Stimulated activated naive CD4-positive, alpha-beta T cell (primary cell): ENCODE data around the gene CLEC18A.
"Not testable (repeated sequence)": the region's sequence is repeated elsewhere in the genome, so short reads cannot be mapped to it uniquely, and the experiment has no call there.

ENCODE experiments used
- DNase-seq, 6 experiments: peaks; one replicate each; lab custom pipeline; 2025; lab: John Stamatoyannopoulos, UW

Gene CLEC18A

DNA sequence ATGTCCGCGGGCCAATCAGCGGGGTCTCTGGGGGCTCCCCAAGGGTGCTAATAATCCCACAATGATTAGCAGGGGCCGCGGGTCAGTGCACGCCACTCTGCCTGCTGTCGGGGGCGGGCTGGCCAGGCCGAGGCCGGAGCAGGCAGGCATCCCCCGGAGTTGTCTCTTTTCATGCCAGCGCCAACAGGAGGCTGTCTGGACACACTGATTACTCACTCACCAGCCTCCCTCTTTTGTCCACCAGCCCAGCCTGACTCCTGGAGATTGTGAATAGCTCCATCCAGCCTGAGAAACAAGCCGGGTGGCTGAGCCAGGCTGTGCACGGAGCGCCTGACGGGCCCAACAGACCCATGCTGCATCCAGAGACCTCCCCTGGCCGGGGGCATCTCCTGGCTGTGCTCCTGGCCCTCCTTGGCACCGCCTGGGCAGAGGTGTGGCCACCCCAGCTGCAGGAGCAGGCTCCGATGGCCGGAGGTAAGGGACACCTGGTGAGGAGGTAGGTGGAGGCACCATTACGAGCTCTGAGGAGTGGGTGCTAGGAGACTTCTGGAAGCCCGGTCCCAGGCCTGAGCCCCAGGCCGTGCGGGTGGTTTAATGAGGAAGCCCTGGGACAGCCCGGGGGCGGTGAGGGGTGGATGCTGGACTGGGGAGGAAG, at the start of gene CLEC18A:
Gene CLEC18A (plus strand): TSS at position 318 of the 655 bp plus-strand sequence. CDS start 33 bp downstream, at position 351.
- not testable (repeated sequence) for DNase-seq

DNA sequence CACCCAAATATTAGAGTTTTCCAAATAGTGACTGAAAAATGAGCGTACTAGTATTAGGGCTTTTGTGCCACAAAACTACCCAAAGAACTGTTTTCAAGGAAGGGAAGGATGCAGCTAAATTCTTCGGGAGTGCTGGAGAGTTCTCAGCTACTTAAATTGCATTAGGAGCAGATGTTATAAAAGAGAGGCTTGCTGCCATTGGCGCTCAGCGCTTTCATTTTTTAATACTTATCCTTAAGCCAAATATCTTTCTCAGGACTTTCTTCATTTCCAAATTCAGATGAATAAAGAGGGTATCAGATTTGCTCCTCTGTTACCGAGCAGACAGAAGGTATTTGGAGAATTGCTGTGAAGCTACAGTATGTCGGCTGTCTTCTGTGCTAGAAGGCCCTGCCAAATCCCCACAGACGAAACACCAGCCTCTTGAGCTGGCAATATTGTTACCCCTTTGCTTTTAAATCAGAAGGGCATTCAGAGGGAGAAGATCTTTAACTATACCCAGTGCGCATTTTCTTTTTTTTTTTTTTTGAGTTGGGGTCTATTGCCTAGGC, 47.2 kb upstream of the CLEC18A start:
- DNase-seq: no peak

DNA sequence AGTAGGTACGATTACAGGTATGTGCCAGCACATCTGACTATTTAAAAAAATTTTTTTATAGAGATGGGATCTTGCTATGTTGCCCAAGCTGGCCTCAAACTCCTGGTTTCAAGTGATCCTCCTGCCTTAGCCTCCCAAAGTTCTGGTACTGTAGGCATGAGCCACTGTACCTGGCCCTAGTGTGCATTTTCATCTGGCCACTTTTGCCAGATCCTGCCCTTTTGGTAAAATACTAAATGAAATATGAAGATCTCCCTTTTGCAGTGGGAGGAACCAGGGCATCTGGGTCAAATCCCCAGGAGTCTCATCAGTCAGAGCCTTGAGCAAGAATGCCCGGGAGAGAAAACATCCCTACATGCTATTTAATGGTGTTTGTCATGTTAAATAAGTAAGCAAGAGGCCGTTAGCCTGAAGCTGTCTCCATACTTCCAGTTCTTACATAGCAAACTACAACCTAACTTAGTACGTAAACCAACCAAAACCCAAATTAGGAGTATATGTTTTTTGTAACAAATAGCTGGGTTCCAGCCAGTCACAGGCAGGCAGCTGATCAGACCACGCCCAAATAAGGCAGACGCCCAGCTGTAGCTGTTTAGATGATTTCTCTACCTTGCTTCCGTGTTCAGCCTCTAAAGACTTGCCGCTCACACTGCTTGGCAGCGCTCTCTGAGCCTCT, 46.5 kb upstream of the CLEC18A start:
- DNase-seq: no peak

DNA sequence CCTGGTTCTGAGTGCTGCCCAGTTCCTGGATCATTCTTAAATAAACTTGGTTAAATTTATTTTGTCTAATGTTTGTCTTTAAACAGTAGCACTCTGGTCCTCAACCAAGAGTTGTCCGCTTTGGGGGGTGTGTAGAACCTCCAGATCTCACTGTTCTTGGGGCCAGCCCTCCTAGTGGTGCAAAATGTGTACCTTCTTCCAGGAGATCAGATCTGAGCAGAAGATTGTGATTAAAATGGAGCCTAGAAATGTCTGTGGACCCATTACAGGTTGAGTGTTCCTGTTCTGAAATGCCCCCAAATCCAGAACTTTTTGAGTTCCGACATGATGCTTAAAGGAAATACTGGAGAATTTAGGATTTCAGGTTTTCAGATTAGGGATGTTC, 46.0 kb upstream of the CLEC18A start:
- no peak for DNase-seq

DNA sequence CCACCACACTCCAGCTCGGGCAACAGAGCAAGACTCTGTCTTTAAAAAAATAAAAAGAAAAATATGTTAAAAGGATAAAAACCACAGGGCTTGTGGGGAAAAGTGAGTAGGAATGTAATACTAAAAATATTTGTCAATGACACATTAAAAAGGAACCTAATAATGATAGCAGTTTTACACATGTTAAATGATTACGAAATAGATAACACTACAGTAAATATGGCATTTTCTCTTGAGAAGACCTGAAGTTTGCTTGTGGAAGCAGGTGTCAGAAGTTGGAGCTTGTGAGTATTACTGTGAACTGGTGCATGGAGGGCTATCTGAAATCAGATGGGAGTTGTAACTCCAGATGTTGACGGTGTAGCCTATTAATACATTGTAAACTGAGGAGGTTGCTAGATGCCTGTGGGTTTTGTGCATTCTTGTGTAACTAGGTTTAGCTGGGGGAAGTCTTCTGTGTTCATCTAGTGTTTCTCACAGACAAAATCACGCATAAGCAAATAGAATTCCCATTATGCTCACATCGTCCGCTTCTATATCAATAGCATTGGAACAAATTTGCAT, 44.2 kb upstream of the CLEC18A start:
- DNase-seq: no peak

DNA sequence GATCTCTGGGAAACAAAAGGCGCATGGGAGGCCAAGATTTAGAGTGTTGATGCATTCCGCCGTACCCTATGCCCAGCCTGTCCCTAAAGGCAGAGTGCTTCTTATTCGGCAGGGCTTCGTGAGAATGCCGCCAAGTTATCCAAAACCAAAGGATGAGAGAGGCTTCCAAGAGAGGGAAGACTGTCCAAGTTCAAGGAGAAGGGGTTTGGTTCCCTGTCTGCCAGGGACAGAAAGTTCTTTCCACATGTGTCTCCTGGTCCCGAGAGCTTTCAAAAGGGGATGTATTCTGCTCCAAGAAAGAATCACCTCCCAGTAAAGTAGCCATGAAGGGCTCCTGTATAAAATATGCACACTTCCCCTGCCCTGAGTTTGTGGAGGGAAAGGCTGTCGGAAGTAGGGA, 42.1 kb upstream of the CLEC18A start:
- DNase-seq: no peak

DNA sequence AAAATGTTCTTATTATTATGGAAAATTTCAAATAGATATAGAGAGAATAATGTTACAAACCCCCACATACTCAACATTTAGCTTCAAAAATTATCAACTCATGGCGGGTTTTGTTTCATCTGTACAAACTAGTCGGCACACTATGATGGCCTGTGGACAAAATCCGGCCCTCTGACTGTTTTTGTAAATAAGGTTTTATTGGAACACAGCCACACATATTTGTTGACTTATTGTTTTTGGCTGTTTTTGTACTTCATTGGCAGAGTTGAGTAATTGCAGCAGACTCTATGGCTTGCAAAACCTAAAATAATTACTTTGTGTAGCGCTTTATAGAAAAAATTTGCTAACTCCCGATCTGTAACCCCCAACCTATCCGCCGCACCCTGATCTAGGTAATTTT, 41.4 kb upstream of the CLEC18A start:
- no peak for DNase-seq

DNA sequence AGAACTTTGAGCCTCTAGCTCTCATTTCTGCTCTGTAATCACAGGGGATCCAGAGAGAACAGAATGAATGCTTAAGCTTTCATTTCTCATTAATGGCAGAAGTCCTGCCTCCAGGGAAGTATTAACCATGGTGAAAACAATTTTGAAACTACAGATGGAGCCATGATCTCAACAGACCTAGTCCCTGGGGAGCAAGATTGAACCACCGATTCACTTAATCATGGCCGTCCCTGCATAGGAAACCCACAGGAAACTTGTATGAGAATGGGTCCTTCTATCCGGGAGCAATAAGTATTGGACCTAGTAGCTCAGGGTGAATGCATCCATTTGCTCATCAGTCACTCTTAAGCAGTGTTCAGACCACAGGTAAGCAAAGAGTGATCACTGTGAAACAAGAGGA, 40.2 kb upstream of the CLEC18A start:
- DNase-seq: no peak

DNA sequence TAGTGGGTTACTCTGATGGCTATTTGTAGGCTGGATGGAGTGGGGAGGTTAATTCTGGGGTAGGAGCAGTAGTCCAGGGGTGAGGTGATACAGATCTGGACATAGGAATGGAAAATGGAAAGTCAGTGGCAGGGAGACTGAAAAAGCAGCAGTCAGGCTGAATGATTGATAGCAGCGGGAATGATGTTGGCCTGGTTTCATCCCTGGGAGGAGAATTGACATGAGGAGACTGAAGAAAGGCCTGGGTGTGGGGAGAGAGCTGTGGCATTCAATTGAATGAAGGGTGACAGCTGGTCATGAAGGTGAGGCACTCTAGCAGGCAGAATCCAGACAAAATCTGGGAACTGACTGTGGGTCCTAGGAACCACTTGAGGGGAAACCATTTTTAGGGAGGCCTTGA, 34.7 kb upstream of the CLEC18A start:
- no peak for DNase-seq

DNA sequence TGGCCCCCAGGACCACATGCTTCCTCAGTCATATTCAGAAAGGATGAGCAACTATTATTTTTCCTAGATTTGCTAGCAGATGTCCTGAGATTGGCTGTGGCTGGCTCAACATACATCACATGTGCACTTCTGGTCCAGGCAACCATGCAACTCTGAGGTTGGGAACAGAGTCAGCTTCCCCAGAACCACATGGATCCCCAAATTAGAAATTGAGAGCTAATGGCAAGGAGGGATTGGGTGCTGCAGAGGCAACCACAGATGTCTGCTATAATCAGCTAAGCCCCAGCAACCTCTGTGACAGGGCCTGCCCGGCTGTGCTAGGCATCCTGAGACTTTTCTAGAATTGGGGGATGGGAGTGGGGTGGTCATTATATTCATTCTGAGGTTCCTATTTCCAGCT, 33.8 kb upstream of the CLEC18A start:
- DNase-seq: no peak

DNA sequence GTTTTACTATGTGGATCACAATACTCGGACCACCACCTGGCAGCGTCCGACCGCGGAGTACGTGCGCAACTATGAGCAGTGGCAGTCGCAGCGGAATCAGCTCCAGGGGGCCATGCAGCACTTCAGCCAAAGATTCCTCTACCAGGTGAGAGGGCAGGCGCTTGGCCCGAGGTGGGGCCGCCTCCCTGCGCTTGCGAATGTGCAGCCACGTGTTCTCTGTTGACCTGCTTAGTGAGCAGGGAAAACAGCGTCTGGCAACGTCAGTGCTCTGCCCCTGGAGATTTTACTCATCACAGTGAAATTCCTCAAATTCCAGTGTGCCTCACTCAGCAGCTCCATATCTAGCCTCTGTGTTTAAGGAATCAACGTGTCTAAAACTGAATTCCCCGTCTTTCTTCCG, 33.4 kb upstream of the CLEC18A start:
- DNase-seq: no peak

DNA sequence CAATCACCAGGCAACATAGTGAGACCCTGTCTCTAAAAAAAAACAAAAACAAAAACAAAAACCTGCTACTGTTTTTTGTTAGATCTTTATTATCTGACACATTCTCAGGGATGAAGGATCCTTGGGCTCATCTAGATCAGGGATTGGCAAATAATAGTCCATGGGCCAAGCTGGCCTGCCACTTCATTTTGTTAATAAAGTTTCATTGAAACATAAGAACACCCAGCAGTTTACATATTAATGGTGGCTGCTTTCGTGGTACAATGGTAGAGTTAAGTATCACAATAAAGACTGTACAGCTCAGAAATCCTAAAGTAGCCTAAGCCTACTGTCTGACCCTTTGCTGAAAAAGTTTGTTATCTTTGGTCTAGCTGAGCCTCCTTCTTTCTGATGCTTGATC, 32.9 kb upstream of the CLEC18A start:
- DNase-seq: no peak

DNA sequence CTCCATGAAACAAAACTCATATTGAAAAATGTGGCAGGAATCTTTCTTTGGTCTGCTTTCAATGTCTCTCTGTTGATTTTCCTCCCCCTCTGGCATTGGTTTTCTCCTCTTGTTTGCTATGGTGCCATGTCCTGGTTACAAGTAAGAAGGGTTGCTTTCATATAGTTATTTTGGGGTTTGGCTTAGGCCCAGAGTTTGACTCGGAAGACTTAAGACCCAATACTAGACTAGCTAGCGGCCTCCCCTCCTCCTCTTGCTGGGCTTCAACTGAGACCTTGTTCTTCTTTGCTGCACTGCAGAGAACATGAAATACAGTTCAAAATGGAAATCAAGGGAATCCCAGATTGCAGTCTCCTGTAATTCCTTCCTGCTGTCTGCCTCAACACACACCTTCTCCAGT, 30.0 kb upstream of the CLEC18A start:
- no peak for DNase-seq

DNA sequence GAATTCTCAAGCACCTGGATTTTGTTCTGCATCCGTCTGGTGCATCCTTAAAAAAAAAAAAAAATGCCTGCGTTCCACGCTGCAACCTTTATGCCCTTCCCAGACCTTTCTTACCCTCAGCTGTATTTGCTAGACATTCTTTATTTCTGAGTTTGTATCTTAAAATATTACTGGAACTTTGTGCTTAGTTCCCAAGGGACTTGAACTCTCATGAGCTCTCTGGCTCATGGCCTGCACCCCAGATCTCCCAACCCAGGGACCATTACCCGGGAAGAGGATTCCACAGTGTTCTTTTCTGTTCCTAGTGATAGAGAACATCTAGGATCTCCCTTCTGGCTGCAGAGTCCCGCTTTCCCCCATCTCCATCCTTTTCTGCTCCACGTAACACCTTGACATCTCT, 28.9 kb upstream of the CLEC18A start:
- no peak for DNase-seq

DNA sequence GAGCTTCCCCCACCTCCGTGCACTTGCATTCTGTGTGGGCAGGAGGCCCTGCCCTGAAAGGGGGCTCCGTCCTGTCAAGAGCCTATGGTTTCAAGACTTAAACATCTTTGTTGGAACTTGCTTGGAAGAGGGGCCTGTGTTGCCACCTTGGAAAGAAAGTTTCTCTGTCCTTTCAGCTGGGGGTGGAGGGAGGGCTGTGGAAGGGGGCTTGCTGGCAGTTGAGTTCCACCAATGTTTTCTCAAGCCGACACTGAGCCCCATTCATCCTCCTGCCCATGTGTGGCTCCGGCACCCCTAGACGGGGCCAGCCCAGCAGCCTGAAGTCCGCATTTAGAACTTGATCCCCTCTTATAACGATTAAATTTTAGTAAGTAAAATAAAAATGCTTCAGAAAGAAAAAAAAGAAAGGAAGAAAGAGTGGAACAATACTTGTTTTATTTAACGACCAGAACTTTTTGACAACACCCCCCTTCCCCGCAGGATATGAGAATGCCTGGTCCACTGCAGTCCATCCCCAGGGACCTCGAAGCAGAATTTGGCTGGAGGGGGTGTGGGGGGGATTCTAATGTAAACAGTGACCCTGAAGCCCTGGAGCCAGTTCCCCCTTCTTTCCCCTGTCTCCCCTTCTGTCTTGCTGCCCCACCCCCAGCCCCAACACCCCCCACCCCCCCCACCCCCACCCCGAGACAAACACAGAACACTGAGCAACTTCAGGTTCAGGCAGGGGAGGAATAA, 26.9 kb upstream of the CLEC18A start:
- no peak for DNase-seq

DNA sequence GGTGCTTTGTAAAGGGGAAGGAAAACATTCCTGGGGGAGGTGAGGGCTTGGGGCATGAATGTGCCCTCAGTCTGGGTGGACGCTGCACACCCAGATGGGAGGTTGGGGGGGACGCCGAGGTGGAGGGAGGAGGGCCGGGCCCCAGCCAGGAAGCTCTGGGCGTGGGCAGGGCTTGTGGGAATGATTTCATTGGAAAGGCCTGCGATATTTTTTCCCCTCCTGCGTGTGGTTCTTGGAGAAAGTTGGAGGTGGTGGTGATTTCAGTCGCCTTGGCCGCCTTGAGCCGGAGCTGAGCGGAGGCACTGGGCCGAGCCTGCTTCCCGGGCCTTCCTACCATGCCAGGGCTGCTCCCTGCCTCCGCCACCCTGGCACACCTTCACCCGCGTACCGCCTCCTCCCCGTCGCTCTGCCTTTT, 26.4 kb upstream of the CLEC18A start:
- no peak for DNase-seq

DNA sequence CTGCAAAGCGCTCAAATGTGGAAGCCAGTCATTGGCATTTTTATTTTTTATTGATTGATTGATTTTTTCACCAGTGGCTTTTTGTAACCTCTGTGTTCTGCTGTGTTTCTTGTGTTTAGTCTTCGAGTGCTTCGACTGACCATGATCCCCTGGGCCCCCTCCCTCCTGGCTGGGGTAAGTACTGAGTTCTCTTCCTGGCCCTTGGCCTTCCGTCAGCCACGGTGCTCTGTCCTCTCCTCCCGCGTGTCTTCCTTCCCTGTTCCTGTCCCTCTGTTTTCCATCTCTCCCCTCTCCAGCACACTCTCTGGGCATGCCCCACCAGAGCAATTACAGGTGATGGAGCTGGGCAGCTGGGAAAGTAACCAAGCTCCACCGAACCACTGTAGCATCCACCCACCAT, 25.8 kb upstream of the CLEC18A start:
- DNase-seq: no peak

DNA sequence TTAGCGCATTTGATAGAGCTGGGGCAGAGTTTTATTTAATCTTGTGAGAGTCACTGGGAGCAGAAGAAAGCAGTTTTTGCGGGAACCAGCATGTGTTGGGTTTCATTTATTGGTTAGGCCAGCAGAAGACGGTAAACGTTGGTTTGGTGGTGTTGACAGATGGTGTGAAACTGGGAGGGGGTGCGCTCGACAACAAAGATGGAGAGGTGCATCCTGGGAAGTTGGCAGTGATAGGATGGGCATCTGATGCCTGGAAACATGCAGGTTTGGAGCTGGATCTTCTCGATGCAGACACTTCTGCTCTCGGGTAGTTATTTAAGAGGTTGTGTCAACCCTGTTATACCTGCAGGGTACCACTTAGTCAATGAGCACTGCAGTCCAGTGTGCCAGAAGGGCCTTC, 24.9 kb upstream of the CLEC18A start:
- no peak for DNase-seq

DNA sequence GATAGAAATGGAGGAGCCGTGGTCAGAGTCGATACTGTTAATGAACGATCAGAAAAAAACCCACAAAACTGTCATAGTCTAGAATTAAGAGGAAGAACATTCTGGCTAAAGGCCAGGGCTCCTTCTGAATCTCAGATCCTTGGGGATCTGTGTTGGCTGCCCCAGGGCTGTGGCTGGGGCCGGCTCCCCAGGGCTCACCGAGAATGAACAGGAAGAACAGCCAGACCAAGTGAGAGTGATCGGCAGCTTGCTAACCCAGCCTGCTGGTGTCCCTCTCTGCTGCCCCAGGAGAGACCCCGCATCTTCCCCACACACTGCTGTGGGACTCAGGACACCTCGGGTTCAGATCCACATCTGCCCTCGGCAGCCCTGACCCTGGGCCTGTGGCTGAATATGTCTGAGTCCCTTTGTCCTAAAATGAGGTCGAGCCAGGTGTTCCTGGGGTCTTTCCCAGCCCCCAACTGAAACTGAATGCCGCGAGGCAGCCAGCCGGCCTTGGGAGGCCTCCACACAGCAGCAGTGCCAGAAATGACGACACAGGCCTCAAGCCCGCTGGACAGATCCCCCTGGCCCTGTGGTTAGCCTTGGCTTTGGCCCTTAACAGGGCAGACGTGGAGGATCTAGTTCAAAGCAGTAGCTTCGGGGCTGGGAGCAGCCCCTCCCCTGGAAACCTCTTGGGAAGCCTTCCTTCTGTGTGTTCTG, 23.9 kb upstream of the CLEC18A start:
- no peak for DNase-seq

DNA sequence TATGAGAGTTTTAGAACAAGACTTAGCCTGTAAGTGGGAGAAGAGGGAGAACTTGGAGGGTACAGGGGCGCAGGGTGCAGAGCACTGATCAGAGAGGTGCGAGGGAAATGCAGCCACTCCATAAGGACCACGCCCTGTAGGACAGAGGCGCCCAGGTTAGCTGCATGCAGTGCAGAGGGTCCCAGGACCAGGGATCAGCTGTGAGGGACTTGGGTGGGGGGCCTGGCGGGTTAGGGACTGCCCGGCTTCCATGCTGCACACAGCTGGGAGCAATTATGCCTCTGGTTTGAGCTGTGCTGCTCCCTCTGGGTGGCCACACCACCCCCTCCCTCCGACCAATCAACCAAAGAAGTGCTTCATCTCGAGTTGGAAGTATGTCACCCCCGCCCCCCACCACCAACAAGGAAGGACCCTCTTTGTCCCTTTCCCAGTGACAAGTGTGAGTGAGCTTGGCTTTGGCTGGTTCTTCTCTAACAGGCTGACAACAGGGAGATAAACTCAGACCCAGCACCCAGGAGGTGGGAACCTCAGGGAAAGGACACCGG, 22.2 kb upstream of the CLEC18A start:
- no peak for DNase-seq

DNA sequence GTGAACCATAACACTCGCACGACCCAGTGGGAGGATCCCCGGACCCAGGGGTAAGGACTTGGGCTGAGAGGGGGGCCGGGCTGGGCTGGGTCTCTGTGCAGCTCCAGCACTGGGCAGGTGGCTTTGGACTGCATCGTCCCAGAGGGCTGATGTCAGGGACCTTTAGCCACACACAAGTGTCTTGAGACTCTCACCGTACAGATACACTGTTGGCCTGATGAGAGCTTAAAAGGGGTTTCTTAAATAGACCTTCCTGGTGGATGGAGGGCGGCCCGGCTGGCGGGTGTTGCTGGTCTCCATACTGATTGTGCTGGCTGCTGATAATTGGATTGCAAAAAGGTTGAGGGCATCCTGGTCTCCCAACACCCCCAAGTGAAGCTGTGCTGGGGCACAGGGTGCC, 21.7 kb upstream of the CLEC18A start:
- no peak for DNase-seq
